ENCODE results near the gene RIOK2.

- TF ChIP-seq CTCF (IDR thresholded peaks at IDR 0.05; ENCODE audit: low read depth, low read length, poor library complexity, severe bottlenecking) (peak; percentile 80), EZH2phosphoT487 (IDR thresholded peaks at IDR 0.05; ENCODE audit: borderline replicate concordance, low read length) (no peak)
Measured at GRCh38 chr5:97231025-97231636, 48.1 kb upstream of the RIOK2 start.
